HG02884 (cell line): ENCODE data around the gene HPSE2.
"Not testable (repeated sequence)": the region's sequence is repeated elsewhere in the genome, so short reads cannot be mapped to it uniquely, and the experiment has no call there.

Experiments used
- ATAC-seq: cut with Tn5 transposase; IDR thresholded peaks from one replicate; pipeline ENCODE4 v1.9.1; 2021; ENCODE audit warnings: mild to moderate bottlenecking, moderate library complexity; ENCODE audit not compliant: unreplicated experiment

The HPSE2 gene

DNA sequence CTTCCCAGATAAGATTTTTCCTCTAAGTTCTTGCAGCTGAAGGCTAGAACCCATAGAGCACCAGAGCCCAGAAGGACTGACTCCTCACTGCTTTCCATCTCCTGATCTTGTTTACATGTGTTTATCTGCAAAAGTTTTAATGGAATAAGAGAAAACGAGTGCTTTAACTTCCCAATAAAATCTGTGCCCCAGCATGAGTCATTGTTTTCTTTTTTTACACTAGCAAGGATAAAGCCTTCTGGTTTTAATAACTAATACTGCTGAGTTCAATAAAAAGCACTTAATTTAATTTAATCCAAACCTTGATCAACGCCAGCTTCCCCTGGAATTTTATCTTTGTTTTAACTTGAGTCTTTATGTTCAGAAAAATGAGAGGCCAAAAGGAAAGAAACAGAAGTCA is 227.6 kb downstream of the HPSE2 start:
- no peak for ATAC-seq

DNA sequence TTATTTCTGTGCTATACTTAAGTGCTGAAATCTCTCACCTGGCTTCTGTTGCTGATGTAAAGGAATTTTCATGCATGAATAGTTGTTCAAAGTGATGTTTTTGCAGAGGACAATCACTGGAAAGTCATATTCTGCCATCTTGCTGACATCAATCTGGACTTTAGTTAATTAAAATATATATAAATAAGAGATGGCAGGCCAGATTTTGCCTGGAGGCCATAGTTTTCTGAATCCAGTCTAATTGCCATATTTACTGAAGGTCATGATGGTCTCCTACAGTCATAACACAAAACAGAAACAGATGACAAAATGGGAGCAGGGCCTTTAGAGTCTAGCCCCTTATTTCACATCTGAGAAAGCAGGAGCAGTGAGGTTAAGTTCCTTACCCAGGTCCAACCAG is 228.2 kb downstream of the HPSE2 start:
- ATAC-seq: no peak

DNA sequence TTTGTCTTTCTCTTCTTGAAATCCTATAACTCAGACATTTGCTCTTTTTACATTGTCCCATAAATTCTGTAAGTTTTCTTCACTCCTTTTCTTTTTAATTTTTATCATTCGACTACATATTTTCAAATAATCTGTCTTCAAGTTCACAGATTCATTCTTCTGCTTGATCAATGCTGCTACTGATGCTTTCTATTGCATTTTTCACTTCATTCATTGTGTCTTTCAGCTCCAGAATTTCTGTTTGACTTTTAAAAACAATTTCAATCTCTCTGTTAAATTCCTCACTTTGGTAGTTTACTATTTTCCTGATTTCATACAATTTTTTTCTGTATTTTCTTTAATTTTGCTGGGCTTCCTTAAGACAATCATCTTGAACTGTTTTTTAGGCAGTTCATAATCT is 230.4 kb downstream of the HPSE2 start:
- ATAC-seq: no peak

DNA sequence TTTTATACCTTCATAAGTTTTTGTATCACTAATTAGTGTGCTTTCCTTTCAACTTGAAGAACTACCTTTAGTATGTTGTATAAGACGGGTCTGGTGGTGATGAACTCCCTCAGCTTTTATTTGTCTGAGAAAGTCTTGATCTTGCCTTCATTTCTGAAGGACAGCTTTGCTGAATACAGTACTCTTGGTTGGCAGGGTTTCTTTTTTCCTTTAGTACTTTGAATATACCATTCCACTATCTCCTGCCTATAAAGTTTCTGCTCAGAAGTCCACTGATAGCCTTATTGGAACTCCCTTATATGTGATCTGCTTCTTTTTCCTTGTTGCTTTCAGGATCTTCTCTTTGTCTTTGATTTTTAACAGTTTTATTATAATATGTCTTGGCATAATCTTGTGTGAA is 230.9 kb downstream of the HPSE2 start:
- ATAC-seq: no peak

DNA sequence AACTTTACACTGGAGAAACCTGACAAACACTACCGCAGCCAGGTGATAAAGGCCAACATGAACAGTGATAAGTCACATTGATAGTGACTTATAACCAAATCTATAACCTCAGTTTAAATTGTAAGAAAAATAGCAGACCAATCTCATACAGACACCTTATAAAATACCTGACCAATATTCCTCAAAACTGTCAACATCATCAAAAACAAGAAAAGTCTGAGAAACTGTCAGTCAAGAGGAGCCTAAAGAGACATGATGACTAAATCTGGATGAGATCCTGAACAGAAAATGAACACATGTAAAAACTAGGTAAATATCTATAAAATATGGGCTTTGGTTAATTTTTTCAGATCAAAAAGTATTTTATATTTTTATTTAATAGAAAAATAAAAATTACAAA is 233.3 kb downstream of the HPSE2 start:
- ATAC-seq: no peak

DNA sequence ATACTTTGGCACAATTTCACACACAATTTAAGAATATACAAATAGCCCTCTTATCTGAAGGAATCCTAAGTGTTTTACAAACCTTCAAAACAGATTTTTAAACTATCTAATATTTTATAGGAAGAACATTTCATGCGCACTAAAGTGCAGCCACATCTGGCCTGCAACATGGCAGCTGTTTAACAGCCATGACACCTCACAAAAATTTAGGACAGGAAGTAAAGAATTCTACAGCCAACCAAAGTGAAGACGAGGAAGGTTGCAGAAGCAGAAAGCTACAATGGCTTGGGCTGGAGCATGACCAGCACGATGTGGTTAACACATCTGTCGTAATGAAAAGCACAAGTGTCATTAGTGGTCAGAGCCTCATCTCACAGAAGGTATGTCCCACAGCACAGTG is 238.1 kb downstream of the HPSE2 start:
- no peak for ATAC-seq

DNA sequence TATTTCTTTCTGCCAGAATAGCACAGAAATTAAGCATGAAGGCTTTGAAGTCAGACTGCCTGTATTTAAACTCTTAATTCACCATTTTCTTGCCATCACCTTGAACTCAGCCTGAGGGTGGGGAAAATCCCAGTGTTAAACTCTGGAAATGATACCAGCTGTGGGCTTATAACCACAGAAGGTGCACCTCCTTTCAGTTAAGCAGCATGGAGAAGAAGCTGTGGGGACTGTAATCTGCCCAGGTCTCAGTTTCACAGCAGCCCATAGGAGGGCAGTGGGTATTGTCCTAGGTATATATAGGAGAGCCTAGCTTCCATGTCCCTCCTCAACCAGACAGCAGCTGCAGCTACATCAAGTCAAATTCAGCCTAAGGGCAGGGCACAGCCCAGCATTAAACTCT is 241.6 kb downstream of the HPSE2 start:
- no peak for ATAC-seq

DNA sequence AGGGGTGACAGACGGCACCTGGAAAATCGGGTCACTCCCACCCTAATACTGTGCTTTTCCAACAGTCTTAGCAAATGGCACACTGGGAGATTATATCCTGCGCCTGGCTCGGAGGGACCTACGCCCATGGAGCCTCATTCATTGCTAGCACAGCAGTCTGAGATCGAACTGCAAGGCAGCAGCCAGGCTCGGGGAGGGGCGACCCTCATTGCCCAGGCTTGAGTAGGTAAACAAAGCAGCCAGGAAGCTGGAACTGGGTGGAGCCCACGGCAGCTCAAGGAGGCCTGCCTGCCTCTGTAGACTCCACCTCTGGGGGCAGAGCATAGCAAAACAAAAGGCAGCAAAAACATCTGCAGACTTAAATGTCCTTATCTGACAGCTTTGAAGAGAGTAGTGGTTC is 251.9 kb downstream of the HPSE2 start:
- not testable (repeated sequence) for ATAC-seq

DNA sequence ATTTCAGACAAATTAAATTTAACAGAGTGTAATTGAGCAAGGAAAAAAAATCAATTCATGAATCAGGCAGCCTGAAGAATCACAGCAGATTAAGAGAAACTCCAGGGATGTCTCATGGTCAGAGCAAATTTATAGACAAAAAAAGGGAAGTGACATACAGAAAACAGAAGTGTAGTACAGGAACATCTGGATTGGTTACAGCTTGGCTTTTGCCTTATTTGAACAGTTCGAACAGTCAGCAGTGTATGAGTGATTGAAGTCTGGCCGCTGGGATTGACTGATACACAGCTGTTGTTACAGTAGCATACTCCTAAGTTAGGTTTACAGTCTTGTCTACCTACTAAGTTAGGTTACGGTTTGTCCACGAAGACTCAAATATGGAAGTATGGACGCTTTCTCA is 255.3 kb downstream of the HPSE2 start:
- no peak for ATAC-seq

DNA sequence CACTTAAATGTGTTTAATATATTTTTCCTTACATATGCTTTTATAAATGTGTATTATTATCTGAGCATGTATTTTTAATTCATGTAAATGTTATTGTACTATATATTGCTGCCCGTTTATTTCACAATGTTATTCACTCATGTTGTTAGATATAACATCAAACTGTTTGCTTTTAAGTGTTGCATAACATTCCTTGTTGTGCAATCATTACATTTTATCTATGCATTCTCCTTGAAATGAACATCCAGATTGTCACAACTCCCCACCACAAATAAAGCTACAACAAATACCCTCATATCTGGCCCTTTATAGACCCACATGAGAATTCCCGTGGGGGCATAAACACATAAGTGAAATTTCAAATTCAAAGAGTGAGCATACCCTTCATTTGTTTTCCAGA is 264.2 kb downstream of the HPSE2 start:
- ATAC-seq: no peak

DNA sequence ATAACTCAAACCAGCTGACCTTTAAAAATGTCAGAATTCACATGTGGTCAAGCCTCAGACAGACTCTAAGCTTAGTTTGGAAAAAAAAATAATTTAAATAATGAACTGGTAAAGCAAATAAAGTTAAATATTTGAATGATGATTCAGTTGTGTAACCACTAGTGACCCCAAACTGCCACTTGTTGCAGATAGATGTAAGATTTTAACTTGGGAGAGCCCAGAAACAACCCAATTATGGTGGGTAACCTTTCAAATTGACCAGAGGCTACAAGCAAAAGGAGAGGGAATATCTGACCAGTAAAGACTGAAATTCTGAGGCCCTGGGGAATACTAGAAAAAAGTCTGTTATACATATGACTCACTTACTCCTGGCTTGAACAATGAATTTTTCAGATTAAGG is 268.1 kb downstream of the HPSE2 start:
- ATAC-seq: no peak

DNA sequence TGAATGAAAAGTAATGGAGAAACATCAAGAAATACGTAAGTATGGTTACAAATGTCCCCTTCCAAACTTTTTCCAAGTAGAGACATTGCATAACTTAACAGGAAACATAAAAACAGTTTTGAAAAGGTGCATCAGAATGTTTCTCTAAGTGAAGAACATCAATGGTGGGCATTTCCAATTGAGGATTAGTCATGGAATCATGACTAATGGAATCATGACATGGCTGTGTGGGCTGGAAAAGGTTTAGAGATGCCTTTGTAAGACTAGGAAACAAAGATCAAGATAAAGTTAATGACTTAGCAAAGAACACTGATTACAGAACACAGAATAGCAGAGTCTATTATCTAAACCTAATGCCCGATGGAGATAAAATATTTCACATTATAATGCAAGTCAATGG is 272.0 kb downstream of the HPSE2 start:
- no peak for ATAC-seq

DNA sequence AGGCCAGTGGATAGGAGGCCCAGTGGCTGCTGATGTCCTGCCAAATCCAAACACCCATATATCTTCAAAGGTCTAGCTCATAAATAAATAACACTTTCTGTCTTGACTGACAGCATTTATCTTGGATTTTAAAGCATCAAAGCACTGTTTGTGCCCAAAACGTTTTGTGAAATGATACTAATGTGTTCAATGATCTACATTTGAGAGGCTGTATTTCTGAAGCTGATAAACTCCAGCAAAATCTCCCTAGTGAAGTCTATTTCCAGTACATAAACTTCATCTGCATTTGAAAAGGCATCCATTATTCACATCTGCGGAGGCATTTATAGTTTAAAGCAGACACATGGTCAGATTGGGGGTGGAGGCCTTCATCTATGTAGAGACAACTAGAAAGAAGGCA is 276.3 kb downstream of the HPSE2 start:
- no peak for ATAC-seq

DNA sequence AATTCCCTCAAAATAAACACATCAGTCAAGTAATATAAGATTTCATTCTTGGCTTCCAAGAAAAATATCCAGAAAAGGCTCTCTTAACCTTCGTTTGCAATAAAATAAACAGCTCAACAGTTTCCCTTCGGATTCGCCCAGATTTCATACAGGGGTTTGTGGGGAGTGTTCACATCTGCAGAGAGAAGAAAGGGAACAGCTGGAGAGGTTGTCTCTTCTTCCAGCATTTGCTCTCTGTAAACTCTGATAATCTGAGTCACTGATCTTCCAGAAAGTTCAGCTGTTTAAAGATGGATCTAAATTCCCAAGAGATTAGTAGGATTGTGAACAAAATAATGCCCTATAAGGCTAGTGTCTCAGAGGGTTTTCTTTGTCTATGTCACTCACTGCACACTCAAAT is 277.9 kb downstream of the HPSE2 start:
- ATAC-seq: no peak

DNA sequence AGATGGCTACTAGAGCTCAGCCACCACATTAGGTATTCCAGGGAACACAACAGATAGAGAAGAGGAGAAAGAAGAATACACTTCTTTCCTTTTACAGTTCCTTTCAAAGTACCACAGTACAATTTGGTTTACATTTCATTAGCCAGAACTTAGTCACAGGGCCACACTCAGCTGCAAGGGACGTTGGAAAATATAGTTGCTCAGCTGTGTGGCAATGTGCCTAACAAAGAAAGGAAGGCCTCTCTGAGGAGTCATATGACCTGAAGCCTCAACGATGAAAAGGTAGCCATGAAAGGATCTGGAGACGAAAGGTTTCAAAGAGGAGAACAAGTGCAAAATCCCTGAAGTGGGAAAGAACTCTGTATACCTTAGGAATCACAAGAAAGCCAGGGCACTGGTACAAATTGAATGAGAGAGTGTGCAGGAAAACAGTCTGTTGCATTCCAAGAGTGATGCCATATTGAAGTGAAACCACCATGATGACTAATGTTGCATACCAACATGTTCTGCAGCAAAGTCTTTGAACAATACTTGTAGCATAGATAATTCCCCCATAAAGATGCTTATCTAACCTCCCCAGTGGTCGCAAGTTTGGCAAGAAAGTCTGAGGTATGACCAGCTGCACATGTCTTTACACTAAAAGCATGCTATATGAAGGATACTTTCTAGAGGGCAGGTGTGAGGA is 278.9 kb downstream of the HPSE2 start:
- ATAC-seq: no peak

DNA sequence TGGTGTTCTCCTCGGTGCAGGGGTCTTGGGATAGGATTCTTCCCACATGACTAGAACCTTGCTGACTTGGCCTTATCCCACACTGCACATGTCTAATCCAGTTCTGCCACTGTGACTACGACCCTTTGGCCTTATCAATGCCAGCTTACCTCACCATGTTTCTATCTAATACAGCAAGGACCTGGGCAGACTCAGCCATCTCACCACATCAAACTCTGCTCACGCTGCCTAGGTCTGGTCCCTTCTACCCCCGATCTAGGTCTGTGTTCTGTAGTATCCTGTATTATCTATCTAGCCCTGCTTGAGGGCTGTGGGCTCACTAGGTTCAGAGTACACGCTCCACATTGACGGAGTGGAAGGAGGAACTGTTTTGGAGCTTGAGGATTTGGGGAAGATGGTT is 282.4 kb downstream of the HPSE2 start:
- ATAC-seq: no peak

DNA sequence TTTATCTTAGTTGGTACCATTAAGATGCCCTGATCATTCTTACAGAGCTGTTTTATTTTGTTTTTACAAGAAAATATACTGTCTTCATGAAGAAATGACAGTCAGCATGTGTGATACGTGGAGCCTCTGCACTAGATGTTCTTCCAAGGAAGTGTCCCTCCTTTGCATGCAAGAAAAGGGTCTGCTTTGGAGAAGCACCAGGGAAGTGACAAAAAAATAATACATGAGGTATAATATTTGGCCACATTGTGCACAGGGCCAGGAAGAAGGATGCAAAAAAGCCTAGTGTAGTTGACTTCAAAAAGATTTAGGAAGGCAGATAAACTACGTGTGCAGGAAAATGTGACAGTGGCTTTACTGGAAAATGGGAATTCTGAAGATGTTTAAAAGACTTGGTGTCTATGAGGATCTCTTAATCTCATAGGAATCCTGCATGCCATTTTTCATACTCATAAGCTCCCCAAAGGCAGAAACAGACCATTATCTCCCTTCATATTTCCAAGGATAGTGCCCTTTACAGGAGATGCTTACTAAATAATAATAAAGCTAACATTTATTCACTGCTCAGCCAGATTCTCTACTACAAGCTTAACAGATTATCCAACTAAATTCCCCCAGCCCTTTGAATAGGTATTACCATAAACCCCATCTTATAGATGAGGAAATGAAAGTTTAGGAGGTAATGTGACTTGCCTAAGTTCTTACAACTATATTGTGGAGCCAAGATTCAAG is 284.2 kb downstream of the HPSE2 start:
- ATAC-seq: no peak

DNA sequence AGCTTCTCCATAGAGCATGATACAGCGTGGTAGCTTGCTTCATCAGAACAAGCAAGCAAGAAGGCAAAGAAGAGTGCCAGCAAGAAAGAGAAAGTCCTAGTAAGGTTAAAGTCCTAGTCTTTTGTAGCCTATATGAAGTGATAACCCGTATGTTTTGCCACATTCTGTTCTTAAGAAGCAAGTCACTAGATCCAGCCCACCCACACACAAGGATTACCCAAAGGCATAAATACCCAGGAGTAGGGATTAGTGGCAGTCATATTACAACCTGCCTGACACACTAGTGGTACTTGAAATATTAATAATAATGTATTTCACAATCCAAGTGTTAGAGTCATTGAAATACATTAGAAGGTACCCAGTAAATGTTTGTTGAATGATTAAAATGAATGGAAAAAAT is 285.5 kb downstream of the HPSE2 start:
- no peak for ATAC-seq

DNA sequence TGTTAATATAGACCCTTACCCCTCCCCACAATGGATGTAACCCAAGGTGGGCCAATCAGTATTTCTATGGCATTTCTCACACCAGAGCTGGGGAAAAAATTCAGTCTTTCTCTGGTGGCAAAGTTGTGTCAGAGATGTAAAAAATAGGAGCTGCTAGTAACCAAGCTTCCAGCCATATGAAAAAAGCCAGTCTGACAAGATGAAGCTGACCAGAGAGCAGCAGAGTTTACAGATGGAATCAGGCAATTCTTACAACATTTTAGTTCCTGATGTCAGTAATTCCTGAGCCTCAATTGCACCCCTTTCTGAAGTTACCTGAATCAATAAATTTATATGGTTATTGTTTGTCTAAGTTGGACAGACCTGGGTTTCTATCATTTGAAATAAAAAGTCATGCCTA is 286.3 kb downstream of the HPSE2 start:
- no peak for ATAC-seq

DNA sequence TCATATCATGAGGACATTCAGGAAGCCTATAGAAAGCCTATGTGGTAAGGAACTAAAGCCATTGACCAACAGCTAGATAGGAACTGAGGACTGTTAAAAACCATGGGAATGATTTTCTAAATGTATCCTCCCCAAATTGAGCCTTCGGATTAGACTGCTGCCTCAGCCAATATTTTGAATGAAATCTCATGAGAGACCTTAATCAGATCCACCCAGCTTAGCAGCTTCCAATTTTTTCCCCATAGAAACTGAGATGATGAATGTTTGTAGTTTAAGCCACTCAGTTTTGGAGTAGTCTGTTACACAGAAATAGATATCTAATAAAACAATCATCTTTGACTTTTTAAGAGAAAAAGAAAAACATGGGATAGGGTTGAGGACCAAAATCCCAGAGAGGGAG is 292.0 kb downstream of the HPSE2 start:
- no peak for ATAC-seq

DNA sequence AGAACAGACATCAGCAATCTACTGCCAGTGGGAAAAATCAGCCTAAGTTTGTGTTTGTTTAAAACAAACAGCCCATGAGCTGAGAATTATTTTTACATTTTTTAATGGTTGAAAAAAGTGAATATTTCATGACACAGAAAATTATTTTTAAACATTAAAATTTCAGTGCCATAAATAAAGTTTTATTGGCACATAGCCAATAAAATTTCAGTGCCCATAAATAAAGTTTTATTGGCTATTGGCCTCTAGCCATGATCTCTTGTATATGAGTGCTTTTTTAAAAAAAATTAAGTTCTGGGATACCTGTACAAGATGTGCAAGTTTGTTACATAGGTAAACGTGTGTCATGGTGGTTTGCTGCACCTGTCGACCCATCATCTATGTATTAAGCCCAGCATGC is 305.9 kb downstream of the HPSE2 start:
- ATAC-seq: no peak

DNA sequence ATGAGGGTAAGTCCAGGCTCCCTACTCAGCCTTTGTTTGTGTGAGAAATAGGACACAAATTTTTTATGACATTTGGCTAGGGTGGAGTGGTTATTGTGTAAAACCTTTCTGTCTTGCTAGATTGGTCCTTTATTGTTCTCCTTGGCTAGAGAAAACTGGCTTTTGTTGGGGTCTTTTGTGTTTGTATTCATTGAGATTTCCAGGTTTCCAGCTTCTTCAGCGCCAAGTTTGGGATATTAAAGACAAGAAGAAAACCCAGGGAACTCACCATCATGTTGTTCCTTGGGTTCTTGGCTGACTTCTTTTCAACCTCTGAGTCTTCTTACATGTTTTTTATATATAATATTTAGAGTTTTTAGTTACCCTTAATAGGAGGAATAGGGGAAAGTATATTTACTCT is 310.0 kb downstream of the HPSE2 start:
- no peak for ATAC-seq

DNA sequence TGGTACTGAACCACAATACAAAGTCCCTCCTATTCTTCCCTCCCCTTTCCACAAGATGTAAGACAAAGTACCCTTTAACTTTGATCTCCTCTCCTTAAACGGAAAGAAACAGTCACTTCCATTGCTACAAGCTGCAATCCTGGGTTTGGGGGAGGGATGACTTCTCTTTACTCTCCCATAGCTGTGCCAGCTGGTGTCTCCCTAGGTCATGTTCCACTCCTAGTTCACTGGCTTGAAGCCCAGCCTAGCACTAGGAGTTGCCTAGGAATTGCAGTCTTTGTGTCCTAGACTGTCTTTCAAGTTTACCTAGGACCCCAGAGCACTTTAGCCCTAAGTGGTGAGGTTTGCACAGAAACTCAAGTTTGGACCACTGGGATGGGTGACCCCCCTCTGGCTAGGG is 311.1 kb downstream of the HPSE2 start:
- no peak for ATAC-seq
